Neural cell (in vitro differentiated cells): ENCODE results near the gene DIS3L2. TPM values are rescaled to one million over a fixed set of nuclear protein-coding genes. Genes with fewer than 3 reads are reported as not detected.

ENCODE experiments used
- H2AFZ ChIP-seq: fragments of 200-600, 300-800 bp; sonication (generic), shearing (Covaris generic); 2 replicates; pipeline ENCODE4 v1.6.0; 2014; ENCODE audit warnings: low read depth, mild to moderate bottlenecking, antibody characterized with exemption, low read length, moderate library complexity
- H3F3A ChIP-seq: fragments of 200-600 bp; shearing (Covaris generic); 2 replicates; pipeline ENCODE4 v1.6.1; 2016; ENCODE audit warnings: mild to moderate bottlenecking, moderate library complexity, mixed read lengths, antibody characterized with exemption, low read length; ENCODE audit not compliant: insufficient read depth, poor library complexity, severe bottlenecking
- H3K27ac ChIP-seq: fragments of 200-600, 300-800 bp; sonication (generic), shearing (Covaris generic); 2 replicates; pipeline ENCODE4 v1.5.1; 2014; ENCODE audit warnings: mild to moderate bottlenecking, low read length, moderate library complexity
- H3K27me3 ChIP-seq: fragments of 300-800, 200-600 bp; sonication (generic), shearing (Covaris generic); 2 replicates; pipeline ENCODE4 v1.6.0; 2014; ENCODE audit warnings: mild to moderate bottlenecking, low read depth, low read length, moderate library complexity; ENCODE audit not compliant: insufficient read depth
- H3K36me3 ChIP-seq: fragments of 300-800, 200-600 bp; sonication (generic), shearing (Covaris generic); 2 replicates; pipeline ENCODE4 v1.5.1; 2014; ENCODE audit warnings: mild to moderate bottlenecking, antibody characterized with exemption, low read length, moderate library complexity; ENCODE audit not compliant: insufficient read depth
- H3K4me2 ChIP-seq: fragments of 300-800, 200-600 bp; sonication (generic), shearing (Covaris generic); 2 replicates; pipeline ENCODE4 v1.6.0; 2014; ENCODE audit warnings: mild to moderate bottlenecking, low read length
- H3K4me3 ChIP-seq: fragments of 300-800, 200-600 bp; sonication (generic), shearing (Covaris generic); 2 replicates; pipeline ENCODE4 v1.5.1; 2014; ENCODE audit warnings: mild to moderate bottlenecking, low read length, moderate library complexity
- H3K79me2 ChIP-seq: fragments of 200-600 bp; shearing (Covaris generic); replicated peaks from 2 replicates; pipeline ENCODE4 v1.6.0; 2014; ENCODE audit warnings: mild to moderate bottlenecking, low read length, moderate library complexity; ENCODE audit not compliant: insufficient read depth
- H3K9ac ChIP-seq: fragments of 300-800, 200-600 bp; sonication (generic), shearing (Covaris generic); 2 replicates; pipeline ENCODE4 v1.6.1; 2016; ENCODE audit warnings: mild to moderate bottlenecking, low read length, mixed read lengths
- H3K9me2 ChIP-seq: fragments of 200-600 bp; shearing (Covaris generic); 2 replicates; pipeline ENCODE4 v1.6.1; 2016; ENCODE audit warnings: mild to moderate bottlenecking, low read length, mixed read lengths; ENCODE audit not compliant: insufficient read depth
- H3K9me3 ChIP-seq: fragments of 200-600, 300-800 bp; sonication (generic), shearing (Covaris generic); 2 replicates; pipeline ENCODE4 v1.6.1; 2016; ENCODE audit warnings: mild to moderate bottlenecking, mixed run types, low read length, moderate library complexity, mixed read lengths
- H4K20me1 ChIP-seq: fragments of 200-600 bp; shearing (Covaris generic); 2 replicates; pipeline ENCODE4 v1.6.1; 2016; ENCODE audit warnings: mild to moderate bottlenecking, mixed run types; ENCODE audit not compliant: insufficient read depth
- CTCF ChIP-seq: fragments of 450-650 bp; IDR thresholded peaks from 2 replicates; pipeline ENCODE4 v1.5.1; 2014; ENCODE audit warnings: antibody characterized with exemption, mild to moderate bottlenecking, moderate library complexity; ENCODE audit not compliant: poor library complexity, severe bottlenecking
- EP300 ChIP-seq: fragments of 450-650 bp; conservative IDR thresholded peaks from 2 replicates; pipeline ENCODE4 v1.6.1; 2014; ENCODE audit warnings: antibody characterized with exemption, mild to moderate bottlenecking, moderate library complexity; ENCODE audit not compliant: poor library complexity, severe bottlenecking
- EZH2 ChIP-seq: fragments of 200-600, 300-800 bp; shearing (Covaris generic), sonication (generic); IDR thresholded peaks from 2 replicates; pipeline ENCODE4 v1.6.1; 2014; ENCODE audit warnings: antibody characterized with exemption, low read length, borderline replicate concordance, mild to moderate bottlenecking; ENCODE audit not compliant: insufficient read depth, poor library complexity, severe bottlenecking
- MXI1 ChIP-seq: fragments of 450-650 bp; conservative IDR thresholded peaks from 2 replicates; pipeline ENCODE4 v1.6.1; 2014; ENCODE audit warnings: antibody characterized with exemption, mild to moderate bottlenecking; ENCODE audit not compliant: poor library complexity, severe bottlenecking
- POLR2AphosphoS5 ChIP-seq: IDR thresholded peaks from 2 replicates; pipeline ENCODE4 v1.6.1; 2012
- RAD21 ChIP-seq: fragments of 450-650 bp; conservative IDR thresholded peaks from 2 replicates; pipeline ENCODE4 v1.6.1; 2014; ENCODE audit warnings: antibody characterized with exemption, mild to moderate bottlenecking, moderate library complexity
- REST ChIP-seq: IDR thresholded peaks from 2 replicates; pipeline ENCODE4 v1.6.1; 2012; ENCODE audit warnings: borderline replicate concordance
- SMC3 ChIP-seq: fragments of 450-650 bp; conservative IDR thresholded peaks from 2 replicates; pipeline ENCODE4 v1.6.1; 2014; ENCODE audit warnings: antibody characterized with exemption, mild to moderate bottlenecking, moderate library complexity; ENCODE audit not compliant: poor library complexity
- TAF1 ChIP-seq: IDR thresholded peaks from 2 replicates; pipeline ENCODE4 v1.6.1; 2012; ENCODE audit warnings: low read depth
- polyA plus RNA-seq: library from polyadenylated mRNA; depleted of rRNA; stranded (reverse); fragments of >200 nt; gene quantifications from 2 replicates; pipeline ENCODE4 v1.2.3, GENCODE V29; 2014

Gene DIS3L2
- polyA plus RNA-seq, 1 donor from 2014 or later, result 20.0 TPM

- no peak overlapping the region for H3K4me2 ChIP-seq
- no peak overlapping the region for H3K9ac ChIP-seq
- no peaks in the 10 kb centered on the region for H3K9me3 ChIP-seq
- H2AFZ ChIP-seq, result no peak overlapping the region
- no peaks in the 10 kb centered on the region for H3K27me3 ChIP-seq
- no peak overlapping the region for H3K4me3 ChIP-seq
- no peaks in the 10 kb centered on the region for H3K36me3 ChIP-seq
- H3K27ac ChIP-seq, result no peak overlapping the region
- no peaks in the 10 kb centered on the region for H3K9me2 ChIP-seq
- H3K79me2 ChIP-seq, result peaks cover 10% of the 10 kb centered on the region
- H4K20me1 ChIP-seq, result no peaks in the 10 kb centered on the region
- H3F3A ChIP-seq, result no peaks in the 10 kb centered on the region
- TF ChIP-seq EP300 (no peak), RAD21 (no peak), MXI1 (no peak), TAF1 (no peak), POLR2AphosphoS5 (no peak), SMC3 (no peak), REST (no peak), EZH2 (no peak), CTCF (no peak)
Measured at GRCh38 chr2:231957913-231958763, 3.4 kb upstream of the DIS3L2 start.

GRCh38 chr2:231960810-231961348 lies 634 bp upstream of the DIS3L2 start:
- H3K79me2 ChIP-seq, result peaks cover 21% of the 10 kb centered on the region
- no peak for TF ChIP-seq TAF1
- TF ChIP-seq RAD21, result no peak
- no peak for TF ChIP-seq CTCF
- no peak for TF ChIP-seq EP300
- no peak for TF ChIP-seq SMC3
- no peak for TF ChIP-seq EZH2
- TF ChIP-seq MXI1, result no peak
- TF ChIP-seq POLR2AphosphoS5, result no peak
- TF ChIP-seq REST, result no peak
- peak overlapping the region; percentile 96 for H3K4me3 ChIP-seq
- H3K27me3 ChIP-seq, result no peaks in the 10 kb centered on the region
- peak overlapping the region; percentile 70 for H3K4me2 ChIP-seq
- peak overlapping the region; percentile 99 for H2AFZ ChIP-seq
- H4K20me1 ChIP-seq, result no peaks in the 10 kb centered on the region
- H3K36me3 ChIP-seq, result no peaks in the 10 kb centered on the region
- no peaks in the 10 kb centered on the region for H3K9me3 ChIP-seq
- peak overlapping the region; percentile 82 for H3K9ac ChIP-seq
- peak overlapping the region; percentile 87 for H3K27ac ChIP-seq
- no peaks in the 10 kb centered on the region for H3K9me2 ChIP-seq
- no peaks in the 10 kb centered on the region for H3F3A ChIP-seq
